Spleen (tissue), 7 donors: ENCODE measurements around the gene SMCP.

ENCODE experiments used
- CTCF ChIP-seq, 11 experiments: fragments of 200-600 bp in 7 of 11; fragments of 450-650 bp in 4 of 11; sonication (generic) in 4 of 11; IDR thresholded peaks in 8 of 11; conservative IDR thresholded peaks in 3 of 11; 1 replicate in 7 of 11; 2 replicates in 4 of 11; pipeline versions ENCODE4 v1.4.0 to v1.8.0; 2016 to 2021; ENCODE audit warnings: antibody characterized with exemption in 11 of 11, inconsistent platforms in 4 of 11, mild to moderate bottlenecking in 1 of 11
- POLR2A ChIP-seq, 3 donors: fragments of 450-650 bp; IDR thresholded peaks; one replicate each; pipeline ENCODE4 v1.5.1; 2017; ENCODE audit warnings: antibody characterized with exemption in 3 of 3, mild to moderate bottlenecking in 1 of 3
- donor health status: DM: no; HTN: no; CAD: no; lungs with moderate emphysema.
- donor health status: DM: no; HTN: no; CAD: no.
- donor health status: DM: no; HTN: no; CAD: no.

- no peak for TF ChIP-seq CTCF (IDR thresholded peaks at IDR 0.05 in 8 of 11, conservative IDR thresholded peaks at IDR 0.05 in 3 of 11)
- TF ChIP-seq POLR2A (IDR thresholded peaks at IDR 0.05): no peak
These were observed 35.6 kb upstream of the SMCP start, which contains the start of gene LCE6A for GRCh38 chr1:152842556-152842955.
